Activated CD8-positive, alpha-beta memory T cell treated with anti-CD3 and anti-CD28 coated beads for 4 hours (primary cell): ENCODE data around the gene PID1.

Experiments
- DNase-seq, 2 donors: peaks; one replicate each; pipeline ENCODE4 v3.0.0-alpha.2; 2020; ENCODE audit warnings: low read depth in 2 of 2

Gene PID1

DNA sequence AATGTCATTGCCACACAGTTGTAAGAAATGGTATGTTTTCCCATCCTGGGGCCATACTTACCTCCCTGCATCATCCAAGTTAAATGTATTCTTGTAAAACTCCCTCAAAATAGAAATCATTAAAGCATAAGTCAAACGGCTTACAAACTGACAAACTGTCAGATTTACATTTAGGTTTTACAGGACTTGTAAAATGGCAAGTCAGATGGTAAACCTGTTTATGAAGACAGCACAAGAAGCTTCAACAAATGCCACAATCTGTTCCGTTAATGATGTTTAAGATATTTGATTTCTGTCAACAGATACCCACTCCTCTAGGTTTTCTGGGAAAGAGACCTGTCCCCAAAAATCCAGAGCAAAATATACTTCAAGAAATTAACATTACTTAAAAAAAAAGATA, 197.2 kb downstream of the PID1 start:
- no peak for DNase-seq

GRCh38 chr2:229071292-229071976, 199.7 kb downstream of the PID1 start:
- DNase-seq, result no peak

DNA sequence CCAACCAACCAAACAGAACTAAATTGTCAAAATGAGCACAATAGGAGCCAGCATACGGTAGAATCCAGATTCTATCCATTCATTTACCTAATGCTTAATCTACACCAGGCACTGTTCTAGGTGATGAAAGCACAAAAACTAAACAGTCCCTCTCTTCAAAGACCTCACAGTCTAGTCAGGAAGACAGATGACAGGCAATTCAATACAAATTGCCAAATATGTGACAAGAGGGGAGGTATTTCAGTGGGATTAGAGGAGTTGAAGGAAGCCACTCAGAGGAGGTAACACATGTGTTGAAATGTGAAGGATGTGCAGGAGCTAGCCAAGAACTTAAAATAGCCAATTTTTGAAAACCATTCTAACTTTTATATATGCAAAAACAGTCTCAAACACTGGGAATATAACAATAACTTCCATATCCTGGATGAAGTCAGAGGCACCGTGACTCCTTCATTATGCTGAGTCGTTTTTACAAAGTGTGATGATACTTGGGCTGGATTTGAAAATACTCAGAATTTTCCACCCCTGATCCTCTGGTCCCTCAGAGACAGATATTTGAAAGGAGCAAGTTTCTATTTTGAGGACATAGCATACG, 204.9 kb downstream of the PID1 start:
- no peak for DNase-seq

GRCh38 chr2:229064749-229065148, 206.3 kb downstream of the PID1 start:
- no peak for DNase-seq

DNA sequence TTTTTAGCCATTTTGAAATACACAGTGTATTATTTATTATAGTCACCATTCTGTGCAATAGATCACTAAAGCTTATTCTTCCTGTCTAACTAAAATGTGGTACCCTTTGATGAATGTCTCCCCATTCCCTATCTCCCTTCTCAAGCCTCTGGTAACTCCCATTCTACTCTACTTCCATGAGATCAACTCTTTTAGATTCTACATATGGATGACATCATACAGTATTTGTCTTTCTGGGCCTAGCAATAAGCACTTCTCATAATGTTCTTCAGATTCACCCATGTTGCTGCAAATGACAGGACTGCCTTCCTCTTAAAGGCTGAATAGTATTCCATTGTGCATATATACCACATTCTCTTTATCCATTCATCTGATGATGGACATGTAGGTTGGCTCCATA, 210.9 kb downstream of the PID1 start:
- DNase-seq, result no peak

DNA sequence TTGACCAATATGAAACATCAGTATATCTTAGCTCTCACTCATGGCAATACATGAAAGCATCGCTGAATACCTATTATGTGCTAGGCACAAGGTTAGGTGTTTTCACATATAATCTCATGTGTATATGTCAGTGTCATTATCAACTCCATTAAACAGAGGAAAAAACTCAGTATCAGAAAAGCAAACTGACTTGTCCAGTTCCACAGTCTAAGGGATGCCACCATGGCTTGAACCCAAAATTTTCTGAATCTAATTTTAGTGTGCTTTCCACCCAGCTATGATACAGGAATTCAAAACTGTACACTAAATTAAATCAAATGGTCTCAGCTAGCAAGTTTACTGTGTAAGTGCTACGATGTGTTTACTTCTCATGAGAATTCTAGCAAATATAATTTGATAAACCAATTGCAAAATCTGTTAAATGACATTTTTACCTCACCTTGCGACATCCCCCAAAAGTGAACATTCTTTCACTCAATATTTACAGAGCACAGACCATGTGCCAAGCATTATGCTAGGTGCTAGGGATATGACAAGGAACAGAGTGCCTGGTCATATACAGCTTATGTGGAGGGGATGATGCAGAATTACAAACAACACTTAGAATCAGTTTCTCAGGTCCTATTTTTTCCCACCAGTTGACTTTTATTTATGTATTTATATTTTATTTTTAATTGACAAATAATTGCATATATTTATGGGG, 211.6 kb downstream of the PID1 start:
- DNase-seq, result no peak

DNA sequence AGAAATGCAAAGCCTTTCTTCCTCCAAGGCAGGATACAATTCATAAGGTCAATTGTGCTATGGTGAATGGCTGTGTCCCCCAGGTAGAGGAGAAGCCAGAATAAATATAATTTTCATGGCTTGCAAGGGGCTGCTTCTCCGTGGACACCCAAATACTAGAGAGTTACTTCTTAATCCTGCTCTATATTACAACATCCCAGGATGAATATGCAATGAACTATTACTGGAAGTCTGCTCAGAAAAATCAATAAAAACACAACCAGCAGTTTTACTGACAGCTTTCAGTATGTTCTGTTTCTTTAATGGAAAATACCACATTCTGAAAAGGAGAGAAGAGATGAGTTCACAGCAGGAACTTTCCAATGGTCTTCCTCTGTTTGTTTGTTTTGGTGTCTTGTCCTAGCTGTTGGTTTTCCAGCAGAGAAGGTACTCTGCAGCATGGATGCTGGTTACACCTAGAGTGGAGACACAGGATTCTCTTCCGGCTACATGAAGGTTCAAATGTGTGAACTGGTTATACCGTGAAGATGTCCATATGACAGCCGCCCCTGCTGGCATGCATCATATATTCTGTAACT, 213.0 kb downstream of the PID1 start:
- DNase-seq, result no peak

- no peak for DNase-seq
Observed at GRCh38 chr2:229054311-229054710, 216.8 kb downstream of the PID1 start.

DNA sequence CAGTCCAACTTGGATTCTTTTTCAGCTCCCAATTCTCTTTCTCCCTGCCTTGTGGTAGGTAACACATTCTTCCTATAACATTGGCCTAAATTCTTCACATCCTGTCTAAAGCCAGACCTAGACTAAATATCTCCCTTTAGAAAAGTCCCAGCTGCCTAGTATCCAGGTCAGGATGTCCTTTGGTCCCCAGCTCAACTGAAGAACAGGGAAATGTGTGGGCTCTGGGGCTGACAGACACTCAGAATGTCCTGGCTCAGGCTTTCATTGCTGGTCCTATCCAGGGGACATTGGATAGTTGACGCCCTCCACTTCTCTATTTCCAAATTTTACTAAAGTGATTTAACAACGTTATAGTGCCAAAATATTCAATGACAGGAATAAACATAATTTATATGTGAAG, 219.3 kb downstream of the PID1 start:
- DNase-seq, result no peak

GRCh38 chr2:229050133-229050532, 221.0 kb downstream of the PID1 start:
- no peak for DNase-seq

GRCh38 chr2:229048134-229048533, 223.0 kb downstream of the PID1 start:
- DNase-seq, result no peak

DNA sequence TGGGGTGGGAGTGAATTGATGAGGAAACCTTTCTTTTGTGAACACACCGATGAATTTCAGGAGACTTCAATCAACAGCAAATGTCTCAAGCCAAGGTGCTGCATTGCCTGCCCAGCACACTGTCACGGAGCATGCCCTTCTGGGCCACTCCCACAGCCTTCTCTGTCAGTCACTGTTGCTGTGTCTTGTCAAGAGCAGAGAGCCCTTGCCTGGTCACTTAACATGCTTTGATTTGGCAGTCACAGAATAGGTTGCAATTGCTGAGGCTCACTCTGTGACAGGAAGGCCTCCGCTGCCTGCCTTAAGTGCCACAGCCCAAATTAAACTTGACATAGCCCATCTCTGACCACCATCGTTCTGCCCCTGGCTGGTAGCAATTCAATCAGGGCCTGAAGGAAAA, 225.4 kb downstream of the PID1 start:
- DNase-seq, result no peak

GRCh38 chr2:229044581-229044980, 226.5 kb downstream of the PID1 start:
- no peak for DNase-seq

- no peak for DNase-seq
Observed at GRCh38 chr2:229043681-229044080, 227.4 kb downstream of the PID1 start.

GRCh38 chr2:229042349-229042748, 228.7 kb downstream of the PID1 start:
- no peak for DNase-seq

DNA sequence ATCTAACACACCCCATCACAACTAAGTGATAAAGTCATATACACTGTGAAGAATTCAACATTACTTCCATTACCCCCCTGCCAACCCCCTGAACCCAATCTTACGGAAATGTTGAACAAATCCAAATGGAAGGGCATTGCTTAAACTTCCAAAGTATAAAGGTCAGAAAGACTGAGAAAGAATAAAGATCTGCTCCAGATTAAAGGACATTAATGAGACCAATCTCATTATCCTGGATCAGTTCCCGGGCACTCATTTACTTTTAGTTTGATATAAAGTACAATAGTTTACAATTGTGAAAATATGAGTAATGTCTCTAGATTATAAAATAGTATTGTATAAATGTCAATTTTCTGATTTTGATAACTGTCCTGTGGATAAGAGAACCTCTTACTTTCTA, 229.4 kb downstream of the PID1 start:
- DNase-seq, result no peak

GRCh38 chr2:229037621-229038020, 233.5 kb downstream of the PID1 start:
- DNase-seq, result no peak

DNA sequence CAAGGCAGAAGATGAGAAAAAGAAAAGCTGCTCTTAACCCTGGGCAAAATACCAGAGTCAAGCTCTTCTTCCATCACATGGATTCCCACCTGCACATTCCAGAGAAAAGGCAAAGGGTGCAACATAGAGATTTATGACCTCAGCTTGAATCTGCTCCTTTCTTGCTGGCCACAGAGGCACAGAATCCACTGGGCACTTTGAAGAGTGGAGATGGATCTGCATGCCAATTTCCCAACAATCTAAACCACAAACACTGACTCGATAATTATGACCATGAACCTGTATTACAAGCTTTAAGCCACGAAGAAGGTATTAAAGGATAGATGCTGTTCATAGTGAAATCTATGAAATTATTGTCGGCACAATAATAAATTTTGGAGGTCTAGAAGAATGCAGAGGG, 237.3 kb downstream of the PID1 start:
- DNase-seq, result no peak

DNA sequence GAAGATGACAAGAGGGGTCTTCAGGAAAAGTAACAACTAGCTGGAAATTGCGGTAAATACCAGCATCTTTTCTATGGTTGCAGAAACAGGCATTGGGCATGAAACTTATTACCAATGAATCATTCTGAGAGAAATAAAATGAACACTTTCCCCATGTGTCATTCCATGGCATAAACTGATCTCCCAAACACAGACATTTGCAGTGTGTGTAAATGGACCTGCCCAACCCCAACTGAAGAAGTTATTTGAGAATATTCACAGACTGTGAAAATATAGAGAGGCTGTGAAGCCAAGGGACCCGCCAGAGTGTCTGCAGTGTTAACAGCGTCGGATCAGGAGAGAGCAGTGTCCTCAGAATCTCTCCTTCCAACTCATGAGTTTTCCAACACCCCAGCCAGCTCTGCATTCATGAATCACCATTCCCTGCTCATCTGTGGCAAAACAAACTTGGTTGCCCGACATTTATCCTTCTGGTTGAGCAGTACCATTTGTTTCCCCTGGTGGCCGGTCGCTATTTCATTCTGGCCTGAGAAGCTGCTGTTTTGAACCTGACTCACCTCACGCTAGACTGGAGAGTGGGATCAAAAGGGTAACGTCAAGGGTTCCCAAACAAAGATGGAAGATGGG, 238.4 kb downstream of the PID1 start:
- DNase-seq, result no peak

- no peak for DNase-seq
Observed at GRCh38 chr2:229027353-229028105, 243.6 kb downstream of the PID1 start.

- DNase-seq, result no peak
Observed at GRCh38 chr2:229025653-229026052, 245.4 kb downstream of the PID1 start.

DNA sequence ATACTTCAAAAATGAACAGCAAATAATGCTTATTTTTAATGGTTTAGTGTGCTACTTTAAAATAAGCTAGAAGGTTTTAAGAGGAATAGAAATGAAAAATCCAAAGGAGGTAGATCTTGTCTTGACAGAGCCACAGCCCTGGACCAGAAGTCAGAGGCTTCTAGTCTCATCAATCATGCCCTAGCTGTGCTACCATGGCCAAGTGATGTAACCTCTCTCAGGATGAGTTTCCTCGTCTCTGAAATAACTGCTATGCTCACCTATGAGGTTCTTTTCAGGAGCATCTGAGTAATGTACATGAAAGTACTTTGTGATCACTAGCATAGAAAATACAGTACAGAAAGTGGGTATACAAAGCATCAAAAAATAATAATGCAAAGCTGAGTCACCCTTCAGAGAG, 248.4 kb downstream of the PID1 start:
- no peak for DNase-seq
